RWPE2 (cell line): ENCODE data around the gene TIMM17B.

Experiments used
- ATAC-seq: fragments of 200-7000 bp; cut with Tn5 transposase; 3 replicates; pipeline ENCODE4 v1.9.1; 2021; ENCODE audit warnings: low read depth
- DNase-seq: peaks from one replicate; pipeline ENCODE4 v3.0.0-alpha.2; 2020; ENCODE audit warnings: low spot score
- H3K27ac ChIP-seq: fragments of 450-650 bp; 2 replicates; pipeline ENCODE4 v1.5.1; 2017; ENCODE audit warnings: mild to moderate bottlenecking; ENCODE audit not compliant: poor library complexity, severe bottlenecking
- H3K27me3 ChIP-seq: fragments of 250-450 bp; sonication (Bioruptor Pico); 2 replicates; pipeline ENCODE4 v1.5.1; 2021; ENCODE audit warnings: mild to moderate bottlenecking, moderate library complexity; ENCODE audit not compliant: insufficient read depth, poor library complexity, severe bottlenecking
- H3K36me3 ChIP-seq: fragments of 250-450 bp; sonication (Bioruptor Pico); 2 replicates; pipeline ENCODE4 v1.5.1; 2020; ENCODE audit warnings: low read depth, mild to moderate bottlenecking, moderate library complexity
- H3K4me1 ChIP-seq: fragments of 250-450 bp; sonication (Bioruptor Pico); 2 replicates; pipeline ENCODE4 v1.5.1; 2021; ENCODE audit warnings: mild to moderate bottlenecking, moderate library complexity; ENCODE audit not compliant: insufficient read depth, poor library complexity, severe bottlenecking
- H3K4me3 ChIP-seq: fragments of 250-450 bp; sonication (Bioruptor Pico); 2 replicates; pipeline ENCODE4 v1.5.1; 2021; ENCODE audit warnings: mild to moderate bottlenecking, moderate library complexity; ENCODE audit not compliant: severe bottlenecking
- H3K9me3 ChIP-seq: fragments of 250-450 bp; sonication (Bioruptor Pico); 2 replicates; pipeline ENCODE4 v1.5.1; 2021; ENCODE audit warnings: mild to moderate bottlenecking, moderate library complexity; ENCODE audit not compliant: severe bottlenecking
- TF ChIP-seq, protein P1 (sequence below): fragments of 450-650 bp; IDR thresholded peaks from one replicate; pipeline ENCODE4 v1.5.1; 2017; ENCODE audit warnings: mild to moderate bottlenecking, moderate library complexity; ENCODE audit not compliant: poor library complexity, severe bottlenecking

Gene TIMM17B

DNA sequence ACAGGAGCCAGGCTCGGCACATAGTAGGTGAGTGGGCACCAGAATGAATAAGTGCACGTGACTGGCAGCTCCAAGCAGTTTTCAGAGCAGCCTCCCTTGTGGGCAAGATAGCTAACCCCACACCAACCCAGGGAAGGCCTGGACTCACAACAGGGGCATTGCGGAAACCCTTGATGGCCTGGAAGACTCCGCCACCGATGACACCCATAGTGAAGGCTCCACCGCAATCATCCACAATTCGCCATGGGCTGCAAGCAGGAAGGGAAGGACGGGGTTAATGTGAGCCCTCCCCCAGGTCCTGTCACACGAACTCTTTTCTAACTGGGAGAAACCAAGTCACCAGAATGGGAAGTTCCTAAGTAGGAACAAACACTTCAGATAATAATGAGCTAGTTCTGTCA is 957 bp downstream of the TIMM17B start:
- Histone ChIP-seq H3K27me3 (no peaks in the 10 kb centered on the region), H3K9me3 (no peaks in the 10 kb centered on the region), H3K27ac (peak overlapping the region; percentile 74), H3K4me3 (peak overlapping the region; percentile 83), H3K36me3 (peaks cover 25% of the 10 kb centered on the region), H3K4me1 (no peaks in the 10 kb centered on the region)
- no peak for ATAC-seq
- TF ChIP-seq, protein P1, sequence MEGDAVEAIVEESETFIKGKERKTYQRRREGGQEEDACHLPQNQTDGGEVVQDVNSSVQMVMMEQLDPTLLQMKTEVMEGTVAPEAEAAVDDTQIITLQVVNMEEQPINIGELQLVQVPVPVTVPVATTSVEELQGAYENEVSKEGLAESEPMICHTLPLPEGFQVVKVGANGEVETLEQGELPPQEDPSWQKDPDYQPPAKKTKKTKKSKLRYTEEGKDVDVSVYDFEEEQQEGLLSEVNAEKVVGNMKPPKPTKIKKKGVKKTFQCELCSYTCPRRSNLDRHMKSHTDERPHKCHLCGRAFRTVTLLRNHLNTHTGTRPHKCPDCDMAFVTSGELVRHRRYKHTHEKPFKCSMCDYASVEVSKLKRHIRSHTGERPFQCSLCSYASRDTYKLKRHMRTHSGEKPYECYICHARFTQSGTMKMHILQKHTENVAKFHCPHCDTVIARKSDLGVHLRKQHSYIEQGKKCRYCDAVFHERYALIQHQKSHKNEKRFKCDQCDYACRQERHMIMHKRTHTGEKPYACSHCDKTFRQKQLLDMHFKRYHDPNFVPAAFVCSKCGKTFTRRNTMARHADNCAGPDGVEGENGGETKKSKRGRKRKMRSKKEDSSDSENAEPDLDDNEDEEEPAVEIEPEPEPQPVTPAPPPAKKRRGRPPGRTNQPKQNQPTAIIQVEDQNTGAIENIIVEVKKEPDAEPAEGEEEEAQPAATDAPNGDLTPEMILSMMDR, result no peak
- DNase-seq, result no peak

DNA sequence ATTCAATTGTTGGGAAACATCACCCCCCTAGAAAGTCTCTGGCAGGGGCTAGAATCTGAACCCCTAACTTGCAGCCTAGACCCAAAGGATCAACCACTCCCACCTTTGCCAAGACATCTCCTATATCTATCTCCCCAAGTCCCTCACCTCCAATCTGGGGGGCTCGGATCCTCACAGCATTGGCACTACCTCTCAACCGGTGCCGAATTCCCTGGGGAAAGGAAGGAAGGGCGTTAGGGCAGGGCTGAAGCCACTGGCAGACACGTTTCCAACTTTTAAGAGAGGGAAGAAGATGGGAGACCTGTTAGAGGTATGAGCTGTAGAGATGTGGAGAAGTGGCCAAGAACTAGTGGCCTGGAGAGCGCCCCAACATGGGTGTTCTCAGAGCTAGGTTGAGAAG is 2.7 kb downstream of the TIMM17B start:
- Histone ChIP-seq H3K4me3 (no peak overlapping the region), H3K27me3 (no peaks in the 10 kb centered on the region), H3K36me3 (peaks cover 25% of the 10 kb centered on the region), H3K4me1 (no peaks in the 10 kb centered on the region), H3K27ac (no peak overlapping the region), H3K9me3 (no peaks in the 10 kb centered on the region)
- TF ChIP-seq, protein P1, result no peak
- DNase-seq (no peak), ATAC-seq (no peak)

DNA sequence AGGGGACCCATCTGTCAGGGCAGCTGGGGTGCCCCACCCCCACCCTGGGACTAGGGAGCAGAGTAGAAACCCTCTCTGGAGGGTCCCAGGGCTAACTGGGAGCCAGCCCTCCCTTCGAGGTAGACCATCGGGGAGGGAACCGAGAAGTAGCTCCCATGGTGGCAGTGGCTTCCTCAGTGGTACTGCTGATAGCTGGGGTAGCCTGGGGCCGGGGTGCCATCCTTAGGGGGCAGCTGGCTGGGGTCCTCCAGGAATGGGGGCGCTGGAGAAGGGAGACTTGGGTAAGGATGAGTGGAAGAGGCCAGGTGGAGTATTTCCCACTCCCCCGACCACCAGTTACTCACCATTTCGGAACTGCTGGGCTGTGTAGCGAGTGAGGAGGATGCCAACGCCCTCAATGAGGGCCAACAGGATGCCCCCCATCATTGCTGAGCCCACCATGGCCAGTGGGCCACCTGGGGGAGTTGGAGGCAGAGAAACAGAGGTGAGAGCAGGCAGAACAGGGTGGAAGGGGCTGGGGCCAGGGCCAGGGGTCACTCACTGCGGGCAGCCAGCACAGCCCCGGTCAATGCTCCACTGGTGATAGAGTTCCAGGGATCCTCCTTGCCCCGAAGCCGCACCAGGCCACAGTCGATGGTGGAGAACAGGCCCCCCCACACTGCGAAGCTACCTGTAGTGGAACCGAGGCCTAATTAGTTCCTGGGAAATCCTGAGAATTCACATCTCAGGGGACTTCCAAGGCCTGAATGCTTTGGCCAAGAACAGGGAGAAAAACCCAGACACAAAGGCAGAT is 3.8 kb downstream of the TIMM17B start:
- no peaks in the 10 kb centered on the region for H3K4me1 ChIP-seq
- peaks cover 16% of the 10 kb centered on the region; the same call in 1 of the 2 replicates for H3K36me3 ChIP-seq
- H3K4me3 ChIP-seq, result no peak overlapping the region
- no peak for ATAC-seq
- H3K9me3 ChIP-seq, result no peaks in the 10 kb centered on the region
- no peak for DNase-seq
- TF ChIP-seq, protein P1, result no peak
- no peaks in the 10 kb centered on the region for H3K27me3 ChIP-seq
- H3K27ac ChIP-seq, result no peak overlapping the region

DNA sequence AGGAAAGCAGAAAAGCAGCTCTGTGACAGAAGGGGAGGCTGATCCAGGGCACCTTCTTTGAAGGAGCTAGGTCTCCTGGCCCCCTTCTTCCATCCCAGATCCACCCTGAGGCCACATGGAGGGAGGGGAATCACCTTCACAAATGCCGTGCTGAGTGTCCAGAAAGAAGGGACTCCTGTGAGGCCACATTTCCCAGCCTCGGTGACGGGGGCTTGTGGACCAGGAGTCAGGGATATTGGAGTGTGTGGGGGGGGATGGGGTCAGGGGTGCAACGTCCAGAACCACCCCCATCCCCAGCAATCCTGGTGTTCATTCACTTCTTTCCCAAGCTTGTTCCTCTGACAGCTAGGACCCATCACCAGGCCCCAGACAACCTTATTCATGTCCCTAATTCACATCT is 4.7 kb downstream of the TIMM17B start:
- TF ChIP-seq, protein P1, result no peak
- no peaks in the 10 kb centered on the region for H3K4me1 ChIP-seq
- H3K27me3 ChIP-seq, result no peaks in the 10 kb centered on the region
- H3K4me3 ChIP-seq, result no peak overlapping the region
- H3K36me3 ChIP-seq, result peaks cover 16% of the 10 kb centered on the region; the same call in 1 of the 2 replicates
- no peak overlapping the region for H3K27ac ChIP-seq
- no peak for DNase-seq
- H3K9me3 ChIP-seq, result no peaks in the 10 kb centered on the region
- ATAC-seq, result no peak
